ENCODE data around the gene TRIM10. TPM values are rescaled to one million over a fixed set of nuclear protein-coding genes. Genes with fewer than 3 reads are reported as not detected.
A peak's percentile ranks its signal among the peaks of the same experiment; 100 is the strongest.

The TRIM10 gene
- total RNA-seq = not detected
- polyA plus RNA-seq = not detected

- DNase-seq = no peak
- no peak within 1 kb of the TSS for H3K4me3 ChIP-seq (ENCODE audit: low read length)
- H3K27ac ChIP-seq (ENCODE audit: low read depth, low read length) = no peak within 1 kb of the TSS
- H3K27me3 ChIP-seq (ENCODE audit: insufficient read depth, low read length, poor library complexity, severe bottlenecking) = peaks cover 3% of the 10 kb centered on the region
- H3K4me3 Mint-ChIP-seq = peak within 1 kb of the TSS in 1 of 7 donors; percentile 4
- CTCF ChIA-PET = no interaction called here
- H3K36me3 ChIP-seq (ENCODE audit: insufficient read depth, low read length) = no peaks in the 10 kb centered on the region
- peaks cover 3 to 12% (median 11%) of the 10 kb centered on the region in 3 donors for H3K4me1 Mint-ChIP-seq
- POLR2A ChIA-PET = no interaction called here
- peaks cover 15 to 70% of the 10 kb centered on the region in 2 donors for H3K27me3 Mint-ChIP-seq
- H3K36me3 Mint-ChIP-seq = no peaks in the 10 kb centered on the region
- peaks cover 4% of the 10 kb centered on the region for H3K4me1 ChIP-seq (ENCODE audit: insufficient read depth, low read length)
- peak within 1 kb of the TSS in 1 of 8 donors; percentile 83 for H3K27ac Mint-ChIP-seq
- no peaks in the 10 kb centered on the region for H3K9me3 Mint-ChIP-seq
- H3K9me3 ChIP-seq (ENCODE audit: low read length) = no peaks in the 10 kb centered on the region
Observed at GRCh38 chr6:30160785-30161531, at the start of gene TRIM10. Gene TRIM10 (minus strand): TSS chr6:30161211. CDS start chr6:30160858, 353 bp downstream.

GRCh38 chr6:30207619-30208295, 46.7 kb upstream of the TRIM10 start:
- Histone ChIP-seq H3K27me3 (ENCODE audit: insufficient read depth, low read length, poor library complexity, severe bottlenecking) (no peaks in the 10 kb centered on the region), H3K4me3 (ENCODE audit: low read length) (no peak overlapping the region), H3K4me1 (ENCODE audit: insufficient read depth, low read length) (peaks cover 58% of the 10 kb centered on the region), H3K27ac (ENCODE audit: low read depth, low read length) (no peak overlapping the region), H3K9me3 (ENCODE audit: low read length) (no peaks in the 10 kb centered on the region), H3K36me3 (ENCODE audit: insufficient read depth, low read length) (no peaks in the 10 kb centered on the region)
- H3K4me3 Mint-ChIP-seq = peak overlapping the region in 5 of 7 donors; percentile 20 to 63 (median 37)
- H3K27ac Mint-ChIP-seq = peak overlapping the region in 6 of 8 donors; percentile 9 to 93 (median 46)
- POLR2A ChIA-PET = interaction anchor here (0.9 kb wide), 1 partner anchor 118 kb away, joined by 3 read pairs; the partner anchor contains the start of gene TRIM39
- H3K36me3 Mint-ChIP-seq = peaks cover 0 to 47% (median 9%) of the 10 kb centered on the region in 3 donors
- H3K27me3 Mint-ChIP-seq = no peaks in the 10 kb centered on the region
- CTCF ChIA-PET = interaction anchor here (1.4 to 1.9 kb wide), 2 partner anchors 11 to 31 kb away, joined by 4 read pairs; no protein-coding TSS in a partner anchor
- no peaks in the 10 kb centered on the region for H3K9me3 Mint-ChIP-seq
- DNase-seq = no peak
- H3K4me1 Mint-ChIP-seq = peaks cover 74 to 93% (median 87%) of the 10 kb centered on the region in 3 donors

GRCh38 chr6:30206799-30207618, 46.0 kb upstream of the TRIM10 start:
- no peak overlapping the region for H3K4me3 ChIP-seq (ENCODE audit: low read length)
- peaks cover 73 to 93% (median 88%) of the 10 kb centered on the region in 3 donors for H3K4me1 Mint-ChIP-seq

GRCh38 chr6:30206152-30206551, 45.1 kb upstream of the TRIM10 start:
- no peaks in the 10 kb centered on the region for H3K9me3 ChIP-seq (ENCODE audit: low read length)
- Mint-ChIP-seq H3K4me1 (peaks cover 67 to 92% (median 87%) of the 10 kb centered on the region in 3 donors), H3K27ac (peak overlapping the region in 4 of 8 donors; percentile 33 to 82 (median 66)), H3K36me3 (peaks cover 0 to 56% (median 6%) of the 10 kb centered on the region in 3 donors), H3K9me3 (no peaks in the 10 kb centered on the region), H3K27me3 (no peaks in the 10 kb centered on the region), H3K4me3 (peak overlapping the region in 2 of 7 donors; percentile 9 to 41)
- DNase-seq = no peak
- CTCF ChIA-PET = interaction anchor here (1.5 to 1.9 kb wide), 2 partner anchors 9 to 13 kb away, joined by 3 to 4 read pairs; no protein-coding TSS in a partner anchor
- no peak overlapping the region for H3K4me3 ChIP-seq (ENCODE audit: low read length)
- no peaks in the 10 kb centered on the region for H3K27me3 ChIP-seq (ENCODE audit: insufficient read depth, low read length, poor library complexity, severe bottlenecking)
- H3K27ac ChIP-seq (ENCODE audit: low read depth, low read length) = no peak overlapping the region
- POLR2A ChIA-PET = no interaction called here
- peaks cover 49% of the 10 kb centered on the region for H3K4me1 ChIP-seq (ENCODE audit: insufficient read depth, low read length)
- H3K36me3 ChIP-seq (ENCODE audit: insufficient read depth, low read length) = peaks cover under 1% of the 10 kb centered on the region

More at GRCh38 chr6:30206799-30207618, 46.0 kb upstream of the TRIM10 start:
- H3K27me3 Mint-ChIP-seq = no peaks in the 10 kb centered on the region
- H3K9me3 ChIP-seq (ENCODE audit: low read length) = no peaks in the 10 kb centered on the region
- H3K27me3 ChIP-seq (ENCODE audit: insufficient read depth, low read length, poor library complexity, severe bottlenecking) = no peaks in the 10 kb centered on the region
- no peaks in the 10 kb centered on the region for H3K36me3 ChIP-seq (ENCODE audit: insufficient read depth, low read length)
- no peaks in the 10 kb centered on the region for H3K9me3 Mint-ChIP-seq
- ChIA-PET POLR2A (interaction anchor here (0.9 kb wide), 1 partner anchor 119 kb away, joined by 3 read pairs; the partner anchor contains the start of gene TRIM39), CTCF (interaction anchor here (1.4 to 1.9 kb wide), 2 partner anchors 12 to 31 kb away, joined by 4 read pairs; no protein-coding TSS in a partner anchor)
- peak overlapping the region in 3 of 7 donors; percentile 9 to 58 (median 24) for H3K4me3 Mint-ChIP-seq
- no peak overlapping the region for H3K27ac ChIP-seq (ENCODE audit: low read depth, low read length)
- H3K4me1 ChIP-seq (ENCODE audit: insufficient read depth, low read length) = peaks cover 53% of the 10 kb centered on the region
- H3K27ac Mint-ChIP-seq = peak overlapping the region in 6 of 8 donors; percentile 9 to 93 (median 46)
- H3K36me3 Mint-ChIP-seq = peaks cover 0 to 50% (median 9%) of the 10 kb centered on the region in 3 donors
- DNase-seq = no peak

GRCh38 chr6:30204116-30204515, 43.1 kb upstream of the TRIM10 start:
- Mint-ChIP-seq H3K4me1 (peaks cover 58 to 85% (median 79%) of the 10 kb centered on the region in 3 donors), H3K27ac (peak overlapping the region in 3 of 8 donors; percentile 36 to 74 (median 55)), H3K27me3 (no peaks in the 10 kb centered on the region), H3K4me3 (no peak overlapping the region), H3K9me3 (no peaks in the 10 kb centered on the region), H3K36me3 (peaks cover 2 to 65% (median 7%) of the 10 kb centered on the region in 3 donors)
- Histone ChIP-seq H3K9me3 (ENCODE audit: low read length) (no peaks in the 10 kb centered on the region), H3K27me3 (ENCODE audit: insufficient read depth, low read length, poor library complexity, severe bottlenecking) (no peaks in the 10 kb centered on the region), H3K27ac (ENCODE audit: low read depth, low read length) (no peak overlapping the region), H3K4me3 (ENCODE audit: low read length) (no peak overlapping the region), H3K36me3 (ENCODE audit: insufficient read depth, low read length) (peaks cover 9% of the 10 kb centered on the region), H3K4me1 (ENCODE audit: insufficient read depth, low read length) (peaks cover 39% of the 10 kb centered on the region)
- ChIA-PET CTCF (interaction anchor here (1.0 to 1.5 kb wide), 2 partner anchors 9 to 36 kb away, joined by 3 read pairs; partner anchors contain the start of gene TRIM26), POLR2A (no interaction called here)
- no peak for DNase-seq

- POLR2A ChIA-PET = no interaction called here
- peak overlapping the region in 1 of 8 donors; percentile 45 for H3K27ac Mint-ChIP-seq
- no peak overlapping the region for H3K4me3 ChIP-seq (ENCODE audit: low read length)
- H3K9me3 ChIP-seq (ENCODE audit: low read length) = no peaks in the 10 kb centered on the region
- H3K4me3 Mint-ChIP-seq = no peak overlapping the region
- peaks cover 5 to 67% (median 15%) of the 10 kb centered on the region in 3 donors for H3K36me3 Mint-ChIP-seq
- peaks cover 21% of the 10 kb centered on the region for H3K4me1 ChIP-seq (ENCODE audit: insufficient read depth, low read length)
- no peaks in the 10 kb centered on the region for H3K27me3 Mint-ChIP-seq
- no peaks in the 10 kb centered on the region for H3K27me3 ChIP-seq (ENCODE audit: insufficient read depth, low read length, poor library complexity, severe bottlenecking)
- DNase-seq = no peak
- no peak overlapping the region for H3K27ac ChIP-seq (ENCODE audit: low read depth, low read length)
- H3K36me3 ChIP-seq (ENCODE audit: insufficient read depth, low read length) = peaks cover 24% of the 10 kb centered on the region
- CTCF ChIA-PET = no interaction called here
- no peaks in the 10 kb centered on the region for H3K9me3 Mint-ChIP-seq
- peaks cover 42 to 74% (median 61%) of the 10 kb centered on the region in 3 donors for H3K4me1 Mint-ChIP-seq
Observed at GRCh38 chr6:30202366-30202765, 41.4 kb upstream of the TRIM10 start.

- Histone ChIP-seq H3K9me3 (ENCODE audit: low read length) (no peaks in the 10 kb centered on the region), H3K36me3 (ENCODE audit: insufficient read depth, low read length) (peaks cover 36% of the 10 kb centered on the region), H3K27ac (ENCODE audit: low read depth, low read length) (no peak overlapping the region), H3K4me1 (ENCODE audit: insufficient read depth, low read length) (peaks cover 15% of the 10 kb centered on the region), H3K27me3 (ENCODE audit: insufficient read depth, low read length, poor library complexity, severe bottlenecking) (no peaks in the 10 kb centered on the region), H3K4me3 (ENCODE audit: low read length) (no peak overlapping the region)
- no peaks in the 10 kb centered on the region for H3K9me3 Mint-ChIP-seq
- no peak overlapping the region for H3K4me3 Mint-ChIP-seq
- H3K4me1 Mint-ChIP-seq = peaks cover 37 to 62% (median 47%) of the 10 kb centered on the region in 3 donors
- no peaks in the 10 kb centered on the region for H3K27me3 Mint-ChIP-seq
- POLR2A ChIA-PET = no interaction called here
- DNase-seq = no peak
- CTCF ChIA-PET = no interaction called here
- H3K36me3 Mint-ChIP-seq = peaks cover 11 to 73% (median 15%) of the 10 kb centered on the region in 3 donors
- H3K27ac Mint-ChIP-seq = peak overlapping the region in 5 of 8 donors; percentile 14 to 69 (median 51)
Observed at GRCh38 chr6:30200551-30201281, 39.7 kb upstream of the TRIM10 start.
